Activated naive CD4-positive, alpha-beta T cell treated with anti-CD3 and anti-CD28 coated beads, Interleukin-2, amount 50 U/mL, for 16 hours (primary cell): ENCODE data around the gene GPATCH1.
"Not testable (repeated sequence)": the region's sequence is repeated elsewhere in the genome, so short reads cannot be mapped to it uniquely, and the experiment has no call there.

Experiments
- DNase-seq: peaks from one replicate; pipeline ENCODE4 v3.0.0-alpha.2; 2020

Gene GPATCH1

GRCh38 chr19:33080761-33081681, at the start of gene GPATCH1:
Gene GPATCH1, plus strand, starts transcription at chr19:33081181. Its CDS starts 13 bp downstream, at chr19:33081194.
- DNase-seq: peak; percentile 88

DNA sequence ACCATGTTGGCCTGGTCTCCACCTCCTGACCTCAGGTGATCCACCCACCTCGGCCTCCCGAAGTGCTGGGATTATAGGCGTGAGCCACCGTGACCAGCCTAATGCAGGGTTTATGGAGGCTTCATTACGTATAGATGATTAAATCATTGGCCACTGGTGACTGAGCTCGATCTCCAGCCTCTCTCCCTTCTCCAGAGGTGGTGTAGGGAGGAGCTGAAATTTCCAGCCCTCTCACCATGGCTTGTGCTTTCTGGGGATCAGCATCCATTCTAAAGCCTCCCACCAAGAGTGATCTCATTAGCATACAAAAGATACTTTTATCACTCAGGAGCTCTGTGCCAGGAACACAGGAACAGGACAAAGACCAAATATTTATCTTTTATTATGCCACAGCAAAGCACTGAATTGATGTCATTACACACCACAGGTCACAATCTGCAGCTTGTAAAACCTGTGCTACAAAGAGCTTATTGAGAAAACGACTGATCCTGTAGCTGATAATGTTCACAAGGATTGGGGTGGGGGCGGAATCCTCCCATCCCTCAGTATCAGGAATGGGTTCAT, 48.7 kb upstream of the GPATCH1 start:
- no peak for DNase-seq

DNA sequence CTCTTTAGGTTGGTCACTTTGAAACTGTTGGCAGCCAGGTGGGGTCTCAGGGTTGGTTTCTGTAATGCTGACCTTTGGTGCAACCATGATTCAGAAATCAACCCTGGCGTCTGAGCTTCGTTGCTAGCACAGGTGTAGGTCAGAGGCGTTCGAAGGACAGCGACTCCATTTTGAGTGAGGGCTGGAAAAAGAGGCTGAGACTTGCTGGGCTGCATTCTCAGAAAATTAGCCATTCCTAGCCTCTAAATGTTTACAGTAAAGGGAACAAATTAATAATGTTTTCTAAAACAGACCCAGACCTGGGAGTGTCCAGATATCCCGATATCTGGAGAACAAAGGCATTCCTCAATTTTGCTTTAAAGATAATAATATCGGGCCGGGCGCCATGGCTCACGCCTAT, 45.5 kb upstream of the GPATCH1 start:
- DNase-seq: no peak

DNA sequence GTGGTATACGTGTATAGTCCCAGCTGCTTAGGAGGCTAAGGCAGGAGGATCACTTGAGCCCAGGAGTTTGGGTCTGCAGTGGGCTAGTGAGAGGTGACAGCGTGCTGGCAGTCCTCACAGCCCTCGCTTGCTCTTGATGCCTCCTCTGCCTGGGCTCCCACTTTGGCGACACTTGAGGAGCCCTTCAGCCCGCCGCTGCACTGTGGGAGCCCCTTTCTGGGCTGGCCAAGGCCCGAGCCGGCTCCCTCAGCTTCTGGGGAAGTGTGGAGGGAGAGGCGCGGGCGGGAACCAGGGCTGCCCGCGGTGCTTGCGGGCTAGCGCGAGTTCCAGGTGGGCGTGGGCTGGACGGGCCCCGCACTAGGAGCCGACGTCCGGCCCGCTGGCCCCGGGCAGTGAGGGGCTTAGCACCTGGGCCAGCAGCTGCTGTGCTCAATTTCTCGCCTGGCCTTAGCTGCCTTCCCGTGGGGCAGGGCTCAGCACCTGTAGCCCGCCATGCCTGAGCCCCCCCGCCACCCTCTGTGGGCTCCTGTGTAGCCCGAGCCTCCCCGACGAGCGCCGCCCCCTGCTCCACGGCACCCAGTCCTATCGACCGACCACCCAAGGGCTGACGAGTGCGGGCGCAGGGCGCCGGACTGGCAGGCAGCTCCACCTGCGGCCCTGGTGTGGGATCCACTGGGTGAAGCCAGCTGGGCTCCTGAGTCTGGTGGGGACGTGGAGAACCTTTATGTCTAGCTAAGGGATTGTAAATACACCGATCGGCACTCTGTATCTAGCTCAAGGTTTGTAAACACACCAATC, 44.4 kb upstream of the GPATCH1 start:
- DNase-seq: not testable (repeated sequence)

- not testable (repeated sequence) for DNase-seq
These were observed 43.6 kb upstream of the GPATCH1 start for GRCh38 chr19:33037168-33038025.

DNA sequence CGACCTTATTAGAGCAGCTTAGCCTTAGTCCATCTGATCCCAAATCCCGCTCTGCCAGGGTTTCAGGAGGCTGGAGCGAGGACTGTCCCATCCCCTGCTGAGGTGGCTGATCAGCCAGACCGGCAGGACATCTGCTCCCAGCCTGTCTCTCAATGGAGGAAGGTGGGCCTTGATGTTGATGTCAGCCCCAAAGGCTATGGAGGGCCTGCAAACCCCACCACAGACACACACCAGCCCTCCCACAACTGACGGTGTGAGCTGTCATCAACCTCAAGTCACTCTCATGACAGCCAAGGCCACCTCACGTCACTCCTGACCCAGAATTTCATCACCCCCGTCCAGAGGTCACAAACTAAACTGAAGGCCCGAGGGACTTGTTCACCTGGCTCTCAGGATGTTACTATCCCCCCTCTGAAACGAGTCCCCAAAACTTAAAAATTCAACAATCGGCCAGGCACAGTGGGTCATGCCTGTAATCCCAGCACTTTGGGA, 41.8 kb upstream of the GPATCH1 start:
- no peak for DNase-seq

DNA sequence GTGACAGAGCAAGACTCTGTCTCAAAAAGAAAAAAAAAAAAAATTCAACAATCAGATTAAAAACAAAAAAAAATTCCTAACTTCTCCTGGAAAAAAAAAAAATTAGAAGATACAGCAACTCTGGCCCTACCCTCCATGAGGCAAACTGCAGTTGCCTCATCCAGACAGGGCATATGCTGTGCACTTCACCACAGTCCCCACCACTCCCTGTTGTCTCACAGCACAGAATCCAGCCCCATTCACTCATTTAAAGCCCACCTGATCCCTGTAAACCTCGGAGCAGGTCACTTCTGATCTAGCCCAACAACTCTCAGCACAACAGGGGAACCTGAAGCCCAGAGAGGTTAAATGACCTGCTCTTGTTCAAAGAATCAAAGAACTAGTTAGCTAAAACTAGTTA, 41.2 kb upstream of the GPATCH1 start:
- DNase-seq: no peak

GRCh38 chr19:33040994-33041827, 39.8 kb upstream of the GPATCH1 start:
- no peak for DNase-seq

GRCh38 chr19:33041828-33042160, 39.2 kb upstream of the GPATCH1 start:
- DNase-seq: not testable (repeated sequence)

DNA sequence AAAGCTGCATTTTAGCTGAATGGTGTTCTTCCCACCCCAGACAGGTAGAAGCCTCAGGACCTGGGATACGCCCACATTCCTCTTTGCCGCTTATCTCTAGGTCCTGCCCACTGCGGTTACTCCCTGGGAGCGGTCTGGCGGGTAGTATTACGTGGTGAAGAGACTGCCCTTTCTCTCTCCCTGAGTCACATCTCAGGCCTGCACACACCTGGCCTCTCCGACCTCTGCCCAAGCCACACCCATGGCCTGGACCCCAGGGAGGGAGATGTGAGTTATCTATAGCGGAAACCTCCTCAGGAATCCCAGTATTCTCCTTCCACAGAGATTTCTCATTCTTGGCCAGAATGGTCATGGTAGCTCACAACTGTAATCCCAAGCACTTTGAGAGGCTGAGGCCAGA, 33.6 kb upstream of the GPATCH1 start:
- DNase-seq: no peak

- DNase-seq: no peak
These were observed 31.9 kb upstream of the GPATCH1 start for GRCh38 chr19:33048806-33049676.

DNA sequence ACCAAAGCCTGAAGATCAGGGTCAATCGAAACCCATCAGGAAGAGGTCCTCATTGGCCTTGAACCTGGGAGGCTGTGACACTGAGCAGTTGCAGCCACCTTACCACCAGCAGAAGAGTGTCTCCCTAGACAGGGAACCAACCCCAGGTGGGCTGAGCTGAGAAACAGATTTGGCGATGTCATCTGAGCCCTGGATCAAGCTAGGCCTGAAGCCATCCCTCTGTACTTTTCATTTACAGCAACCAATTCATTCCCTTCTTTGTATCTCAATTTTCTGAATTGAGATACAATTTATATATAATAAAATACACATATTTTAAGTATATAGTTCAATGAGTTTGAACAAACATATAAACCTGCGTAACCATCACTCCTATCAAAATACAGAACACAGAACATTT, 30.9 kb upstream of the GPATCH1 start:
- no peak for DNase-seq

GRCh38 chr19:33052352-33052972, 28.5 kb upstream of the GPATCH1 start:
- DNase-seq: no peak

- DNase-seq: no peak
These were observed 26.4 kb upstream of the GPATCH1 start for GRCh38 chr19:33054623-33055022.

- no peak for DNase-seq
These were observed 25.3 kb upstream of the GPATCH1 start for GRCh38 chr19:33055718-33056117.

- DNase-seq: no peak
These were observed 20.4 kb upstream of the GPATCH1 start for GRCh38 chr19:33060586-33060985.

GRCh38 chr19:33062902-33063301, 18.1 kb upstream of the GPATCH1 start:
- DNase-seq: no peak

DNA sequence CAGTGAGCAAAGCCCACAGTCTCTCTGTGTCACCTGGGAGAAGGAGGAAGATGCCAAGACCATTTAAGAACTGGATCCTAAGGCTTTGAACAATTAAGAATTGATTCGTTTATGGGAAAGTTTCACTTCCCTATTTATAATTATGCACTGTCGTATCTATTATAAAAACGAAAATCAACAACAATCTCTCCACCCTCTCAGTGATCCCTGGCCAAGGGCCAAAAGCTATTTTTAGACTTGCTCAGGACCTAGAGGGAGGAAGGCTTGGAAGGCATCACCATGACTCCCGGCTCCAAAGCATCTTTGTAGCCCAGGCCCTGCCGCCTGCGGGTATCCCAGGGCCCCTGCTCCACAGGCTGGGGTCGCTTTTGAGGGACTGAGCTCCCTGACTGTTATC, 17.6 kb upstream of the GPATCH1 start:
- DNase-seq: no peak

DNA sequence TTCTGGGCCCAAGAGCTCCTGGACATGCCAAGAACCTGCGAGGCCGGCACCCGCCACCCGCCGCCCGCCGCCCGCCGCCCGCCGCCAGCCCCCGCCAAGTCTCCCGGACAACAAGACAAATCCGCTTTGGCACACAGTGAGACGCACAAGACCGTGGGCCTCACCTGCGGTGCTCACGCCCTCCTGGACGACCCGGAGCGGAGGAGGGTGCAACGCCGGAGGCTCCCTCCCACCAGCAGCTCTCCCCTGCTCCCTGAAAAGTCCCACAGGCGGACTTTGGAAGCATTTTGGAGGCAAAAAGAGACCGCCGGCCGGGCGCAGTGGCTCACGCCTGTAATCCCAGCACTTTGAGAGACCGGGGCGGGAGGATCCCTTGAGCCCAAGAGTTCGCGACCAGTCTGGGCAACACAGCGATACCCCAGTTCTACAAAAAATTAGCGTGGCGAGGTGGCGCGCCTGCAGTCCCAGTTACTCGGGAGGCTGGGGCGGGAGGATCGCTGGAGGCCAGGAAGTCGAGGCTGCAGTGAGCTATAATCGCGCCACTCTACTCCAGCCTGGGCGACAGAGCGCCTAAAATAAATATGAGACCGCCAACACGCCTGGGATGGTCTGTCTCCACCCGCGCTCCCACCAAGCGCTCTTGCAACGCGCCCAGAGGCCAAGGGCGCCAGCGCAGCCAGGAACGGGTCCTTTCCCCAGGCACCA, 17.1 kb upstream of the GPATCH1 start:
- no peak for DNase-seq

DNA sequence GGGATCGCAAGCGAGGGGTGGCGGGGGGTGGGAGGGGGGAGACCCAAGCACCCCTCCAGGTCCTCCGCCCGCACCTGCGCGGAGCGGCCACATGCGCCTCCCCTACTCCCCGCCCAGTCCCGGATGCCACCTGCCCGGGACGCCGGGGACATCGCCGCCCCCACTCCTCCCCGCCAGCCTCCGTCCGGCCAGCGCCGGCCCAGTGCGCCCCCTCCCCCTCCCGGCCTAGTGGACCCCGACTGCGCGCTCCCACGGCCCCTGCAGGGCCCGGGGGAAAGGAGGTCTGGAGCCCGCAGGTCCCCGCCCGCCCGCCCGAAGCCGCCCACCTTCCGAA, 16.6 kb upstream of the GPATCH1 start:
- DNase-seq: peak; percentile 45
